Stimulated activated CD4-positive, alpha-beta T cell treated with anti-CD3 and anti-CD28 coated beads, Interleukin-2, amount 100 ng/mL, for 48 hours (primary cell): ENCODE data around the gene FGF23.
"Not testable (repeated sequence)": the region's sequence is repeated elsewhere in the genome, so short reads cannot be mapped to it uniquely, and the experiment has no call there.

Experiments used
- DNase-seq, 2 donors: peaks; one replicate each; pipeline ENCODE4 v3.0.0-alpha.2; 2020

The FGF23 gene

DNA sequence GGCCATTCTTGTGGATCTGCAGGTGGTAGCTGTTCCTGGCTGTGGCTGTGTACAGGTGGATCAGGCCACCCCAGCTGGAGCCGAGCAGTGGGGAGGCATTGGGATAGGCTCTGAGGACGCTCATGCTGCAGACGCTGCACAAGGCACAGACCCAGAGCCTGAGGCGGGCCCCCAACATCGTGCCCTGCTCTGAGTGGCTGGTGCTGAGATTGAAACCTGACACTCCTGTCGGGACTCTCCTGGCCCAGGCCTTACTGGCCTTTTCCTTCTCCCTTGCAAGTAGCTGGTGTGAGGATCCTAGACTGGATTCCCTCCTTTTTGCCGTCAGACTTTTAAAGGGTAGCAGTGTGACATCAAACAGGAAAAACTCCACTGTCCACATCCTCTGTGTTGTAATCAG, at the start of gene FGF23:
Gene FGF23, minus strand, starts transcription at position 308 of the 400 bp plus-strand sequence. Its CDS starts 130 bp downstream, at position 178.
- no peak for DNase-seq

GRCh38 chr12:4424422-4424821, 44.9 kb upstream of the FGF23 start:
- DNase-seq, result no peak

DNA sequence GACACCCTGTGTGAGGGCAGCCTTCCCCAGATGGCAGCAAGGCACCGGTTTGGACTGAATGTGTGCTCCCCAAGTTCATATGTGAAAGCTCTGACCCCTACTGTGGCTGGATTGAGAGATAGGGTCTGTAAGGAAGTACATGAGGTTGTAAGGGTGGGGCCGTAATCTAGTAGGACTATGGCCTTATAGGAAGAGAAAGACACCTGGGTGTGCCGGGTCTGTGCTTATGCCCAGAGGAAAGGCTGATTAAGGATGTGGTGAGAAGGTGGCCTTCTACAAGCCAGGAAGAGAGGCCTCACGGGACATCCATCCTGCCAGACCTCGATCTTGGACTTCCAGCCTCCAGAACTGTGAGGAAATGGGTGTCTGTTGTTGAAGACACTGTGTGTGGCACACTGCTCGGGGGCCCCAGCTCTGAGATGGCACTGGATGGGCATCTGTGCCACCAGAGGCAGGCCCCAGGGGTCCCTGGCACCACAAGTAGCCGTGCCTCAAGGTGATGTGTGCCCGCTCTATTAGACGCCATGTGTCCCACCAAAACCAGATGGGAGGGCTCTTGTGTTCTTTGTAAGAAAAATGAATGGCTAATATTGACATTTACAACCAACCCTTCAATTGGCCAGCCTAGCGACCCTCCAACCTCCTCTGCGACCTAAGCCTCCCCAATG, 44.1 kb upstream of the FGF23 start:
- no peak for DNase-seq

GRCh38 chr12:4422985-4423384, 43.5 kb upstream of the FGF23 start:
- DNase-seq, result no peak

- peak; percentile 24 to 30 for DNase-seq
These were observed 42.1 kb upstream of the FGF23 start for GRCh38 chr12:4421590-4422031.

DNA sequence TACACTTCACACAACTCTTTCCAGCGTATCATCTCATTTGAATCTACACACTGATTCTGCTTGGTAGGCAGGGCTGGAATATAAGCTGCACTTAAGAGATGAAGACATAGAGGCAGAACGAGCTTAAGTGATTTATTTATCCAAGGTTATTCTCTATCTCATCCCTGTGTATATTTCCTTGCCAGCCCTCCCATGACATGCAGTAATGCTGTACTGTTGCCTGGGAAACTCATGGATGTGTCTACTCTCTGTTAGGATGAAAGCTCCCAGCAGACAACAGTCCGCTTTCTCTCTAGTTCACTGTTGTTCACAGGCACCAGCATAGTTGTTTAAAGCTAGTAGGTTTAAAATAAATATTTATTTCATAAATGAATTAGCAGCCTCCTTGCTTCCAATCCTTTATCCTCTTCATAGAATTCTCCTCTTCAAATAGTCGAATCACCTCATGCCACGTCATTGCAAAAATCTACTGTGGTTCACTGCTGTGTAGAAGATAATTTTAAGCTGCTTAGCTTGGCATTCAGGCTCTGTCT, 40.7 kb upstream of the FGF23 start:
- no peak for DNase-seq

- DNase-seq, result no peak
These were observed 39.4 kb upstream of the FGF23 start for GRCh38 chr12:4418913-4419312.

DNA sequence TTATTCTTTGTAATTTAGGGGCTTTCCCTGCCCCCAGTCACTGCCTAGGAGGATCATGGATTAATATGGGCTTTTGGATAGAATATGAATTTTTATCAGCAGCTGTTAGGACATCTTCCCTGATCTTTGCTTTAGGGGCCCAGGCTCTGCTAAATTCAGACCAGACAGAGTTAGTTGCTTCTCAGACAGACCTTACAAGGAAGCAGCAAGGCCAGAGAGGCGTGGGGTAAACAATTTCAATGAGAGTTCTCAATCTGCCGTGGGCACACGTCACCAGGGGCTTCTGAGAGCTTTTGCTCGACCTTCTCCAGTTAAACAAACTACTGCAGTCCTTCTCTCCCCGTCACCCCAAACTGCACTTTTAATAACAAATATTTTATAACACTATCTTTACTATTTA, 38.4 kb upstream of the FGF23 start:
- DNase-seq, result no peak

GRCh38 chr12:4417455-4417854, 37.9 kb upstream of the FGF23 start:
- no peak for DNase-seq

GRCh38 chr12:4416276-4416675, 36.8 kb upstream of the FGF23 start:
- DNase-seq, result no peak

DNA sequence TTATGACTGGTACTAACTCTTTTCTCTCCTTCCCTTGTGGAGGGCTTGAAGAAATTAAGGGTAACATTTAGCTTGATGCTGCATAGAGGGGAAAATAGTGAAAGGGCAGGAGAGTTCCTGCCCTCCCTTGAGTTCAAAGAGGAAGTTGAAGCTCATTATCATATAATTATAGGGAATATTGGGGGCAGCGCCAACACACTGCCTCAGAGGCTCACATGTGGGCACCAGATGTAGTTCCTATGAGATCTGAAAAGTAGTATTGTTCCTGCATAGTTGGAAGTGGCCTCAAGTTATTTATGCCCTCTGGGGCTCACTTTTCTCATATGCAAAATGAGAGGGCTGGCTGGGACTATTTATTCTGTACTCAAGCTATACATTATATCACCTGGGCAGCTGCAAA, 33.0 kb upstream of the FGF23 start:
- DNase-seq, result no peak

DNA sequence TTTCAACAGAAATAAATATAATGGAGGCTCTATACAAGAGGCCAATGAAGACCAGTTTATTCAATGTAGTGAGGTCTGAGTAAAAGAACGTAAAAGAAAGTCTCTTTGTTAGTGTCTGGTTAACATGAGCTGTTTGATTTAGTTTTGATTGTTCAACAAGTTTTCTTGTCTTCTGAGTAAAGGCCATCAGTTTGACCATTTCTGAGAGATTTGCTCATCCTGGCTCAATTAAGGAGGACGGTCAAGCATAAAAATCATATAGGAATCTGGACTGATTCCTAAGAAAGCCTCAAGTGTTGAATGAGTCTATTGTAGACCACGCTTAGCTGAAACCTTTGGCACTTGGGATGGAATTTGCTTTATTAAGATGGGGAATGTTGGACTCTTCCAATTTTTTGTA, 32.5 kb upstream of the FGF23 start:
- no peak for DNase-seq

DNA sequence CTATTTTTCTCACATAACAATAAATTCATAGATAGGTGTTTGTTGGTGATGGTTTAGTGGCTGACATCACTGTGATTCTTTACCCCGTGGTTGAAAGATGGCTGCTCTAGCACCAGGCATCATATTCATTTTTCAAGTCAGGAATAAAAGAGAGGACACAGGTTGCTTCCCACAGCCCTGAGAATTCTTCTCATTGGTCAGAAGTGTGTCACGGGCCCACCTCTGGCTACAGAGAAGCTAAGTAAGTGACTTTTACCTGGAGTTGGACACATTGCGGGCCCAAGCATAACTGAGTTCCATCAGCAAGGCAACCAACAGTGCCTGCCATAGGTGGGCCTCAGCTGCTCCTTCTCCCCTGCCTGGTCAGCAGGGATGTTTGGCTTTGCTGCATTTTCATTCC, 27.6 kb upstream of the FGF23 start:
- no peak for DNase-seq

DNA sequence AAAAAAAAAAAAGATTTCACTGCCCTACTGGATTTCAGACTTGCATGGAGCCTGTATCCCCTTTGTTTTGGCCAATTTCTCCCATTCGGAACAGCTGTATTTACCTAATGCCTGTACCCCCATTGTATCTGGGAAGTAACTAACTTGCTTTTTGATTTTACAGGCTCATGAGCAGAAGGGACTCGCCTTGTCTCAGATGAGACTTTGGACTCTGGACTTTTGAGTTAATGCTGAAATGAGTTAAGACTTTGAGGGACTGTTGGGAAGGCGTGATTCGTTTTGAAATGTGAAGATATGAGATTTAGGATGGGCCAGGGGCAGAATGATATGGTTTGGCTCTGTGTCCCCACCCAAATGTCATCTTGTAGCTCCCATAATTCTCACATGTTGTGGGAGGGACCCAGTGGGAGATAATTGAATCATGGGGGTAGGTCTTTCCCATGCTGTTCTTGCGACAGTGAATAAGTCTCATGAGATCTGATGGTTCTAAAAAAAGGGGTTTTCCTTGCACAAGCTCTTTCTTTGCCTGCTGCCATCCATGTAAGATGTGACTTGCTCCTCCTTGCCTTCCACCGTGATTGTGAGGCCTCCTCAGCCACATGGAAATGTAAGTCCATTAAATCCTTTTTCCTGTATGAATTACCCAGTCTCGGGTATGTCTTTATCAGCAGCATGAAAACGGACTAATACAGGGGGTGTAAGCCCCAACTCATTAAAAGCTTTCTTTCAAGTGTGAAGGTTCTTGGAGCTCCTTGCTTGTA, 25.5 kb upstream of the FGF23 start:
- not testable (repeated sequence) for DNase-seq

- DNase-seq, result no peak
These were observed 23.5 kb upstream of the FGF23 start for GRCh38 chr12:4402996-4403395.

DNA sequence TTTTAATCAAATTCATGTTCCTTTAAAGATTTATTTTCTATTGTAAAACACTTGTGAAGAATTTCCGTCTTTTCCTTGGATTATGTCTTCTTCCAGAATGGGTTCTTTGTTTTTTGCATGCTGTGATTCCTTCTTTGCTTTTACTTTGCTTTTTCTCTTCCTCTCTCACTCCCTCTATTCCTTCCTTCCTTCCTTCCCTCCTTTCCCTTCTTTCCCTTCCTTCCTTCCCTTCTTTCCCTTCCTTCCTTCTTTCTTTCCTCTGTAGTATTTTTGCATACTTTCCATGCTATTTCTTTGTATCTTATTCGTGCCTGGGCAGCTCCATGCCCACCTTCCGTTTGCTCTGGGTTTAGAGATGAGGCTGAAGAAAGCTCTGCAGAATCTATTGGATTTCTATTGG, 21.6 kb upstream of the FGF23 start:
- no peak for DNase-seq

DNA sequence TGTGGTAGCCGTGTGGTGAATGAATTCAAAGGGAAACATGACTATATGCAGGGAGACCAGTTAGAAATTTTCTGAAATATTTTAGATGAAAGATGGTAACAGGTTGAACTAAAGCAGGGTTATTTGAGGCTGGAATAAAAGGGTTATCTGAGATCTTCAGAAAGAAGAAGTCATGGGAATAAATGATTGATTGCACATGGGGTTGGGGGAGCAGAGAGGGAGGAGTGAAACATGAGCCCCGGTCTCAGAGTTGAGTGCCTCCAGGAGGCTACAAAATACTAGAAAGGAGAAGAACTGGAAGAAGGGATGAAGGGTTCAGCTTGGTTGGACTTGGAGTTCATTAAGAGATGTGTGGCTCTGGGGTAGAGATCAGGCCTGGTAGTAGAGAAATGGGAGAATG, 16.3 kb upstream of the FGF23 start:
- DNase-seq, result no peak

- no peak for DNase-seq
These were observed 13.7 kb upstream of the FGF23 start for GRCh38 chr12:4393211-4393610.

- DNase-seq, result no peak
These were observed 12.8 kb upstream of the FGF23 start for GRCh38 chr12:4392223-4392742.

GRCh38 chr12:4388662-4389061, 9.2 kb upstream of the FGF23 start:
- DNase-seq, result no peak

- no peak for DNase-seq
These were observed 8.5 kb upstream of the FGF23 start for GRCh38 chr12:4388032-4388431.

- no peak for DNase-seq
These were observed 8.1 kb upstream of the FGF23 start for GRCh38 chr12:4387607-4388006.

DNA sequence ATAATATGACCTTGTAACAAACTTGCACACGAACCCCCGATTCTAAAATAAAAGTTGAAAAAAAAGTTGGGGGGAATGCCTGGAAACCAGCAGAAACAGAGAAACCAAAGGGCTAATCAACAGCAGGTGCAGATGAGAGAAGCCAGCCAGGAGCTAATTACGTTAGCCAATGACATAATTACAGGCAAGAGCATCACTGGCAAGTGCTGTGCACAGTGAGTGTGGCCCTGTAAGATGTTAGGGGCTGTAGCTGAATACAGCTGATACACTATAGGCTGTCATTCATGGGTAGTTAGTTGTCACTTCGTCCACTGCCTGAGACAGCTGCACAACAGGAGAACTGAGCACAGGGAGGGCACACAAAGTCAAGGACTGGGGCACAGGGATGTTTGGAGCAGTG, 7.3 kb upstream of the FGF23 start:
- DNase-seq, result no peak

DNA sequence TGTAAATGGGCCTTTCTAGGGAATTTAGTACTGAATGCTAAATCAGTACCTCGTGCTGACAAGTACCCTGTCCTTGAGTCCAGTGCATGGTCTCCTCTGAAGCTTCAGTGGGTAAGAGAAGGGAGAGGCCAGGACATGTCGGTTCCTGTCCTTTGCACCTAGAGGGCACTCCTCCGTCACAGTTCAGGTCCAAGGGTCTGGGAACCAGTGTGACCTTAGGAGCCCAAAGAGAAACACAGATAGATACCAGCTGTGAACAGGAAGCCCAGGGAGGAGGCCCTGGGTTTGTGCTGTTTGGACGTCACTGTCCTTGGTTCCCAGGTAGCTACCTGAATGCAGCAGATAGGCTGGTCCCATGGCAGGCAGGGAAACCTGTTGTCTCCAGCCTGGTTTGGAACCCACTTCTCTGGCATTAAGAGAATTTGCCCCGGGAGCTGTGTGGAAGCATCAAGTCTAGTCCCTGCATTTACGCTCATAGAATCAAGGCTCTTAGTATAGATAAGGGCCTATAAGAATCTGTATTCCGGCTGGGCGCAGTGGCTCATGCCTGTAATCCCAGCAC, 3.9 kb upstream of the FGF23 start:
- DNase-seq, result no peak
